GM12864 (cell line): ENCODE results near the gene YIPF1.
A peak's percentile ranks its signal among the peaks of the same experiment; 100 is the strongest.

Experiments
- DNase-seq: peaks from one replicate; pipeline ENCODE4 v3.0.0-alpha.2; 2011; ENCODE audit warnings: low read depth
- H3K4me3 ChIP-seq: 2 replicates; pipeline ENCODE4 v1.5.1; 2011; ENCODE audit warnings: mild to moderate bottlenecking, low read depth, low read length, control low read depth
- TF ChIP-seq, protein P1 (sequence below): IDR thresholded peaks from 2 replicates; pipeline ENCODE4 v1.5.1; 2011; ENCODE audit warnings: low read depth, mild to moderate bottlenecking, moderate library complexity, low read length, control low read depth, inconsistent platforms; ENCODE audit errors: missing control alignments

Gene YIPF1

DNA sequence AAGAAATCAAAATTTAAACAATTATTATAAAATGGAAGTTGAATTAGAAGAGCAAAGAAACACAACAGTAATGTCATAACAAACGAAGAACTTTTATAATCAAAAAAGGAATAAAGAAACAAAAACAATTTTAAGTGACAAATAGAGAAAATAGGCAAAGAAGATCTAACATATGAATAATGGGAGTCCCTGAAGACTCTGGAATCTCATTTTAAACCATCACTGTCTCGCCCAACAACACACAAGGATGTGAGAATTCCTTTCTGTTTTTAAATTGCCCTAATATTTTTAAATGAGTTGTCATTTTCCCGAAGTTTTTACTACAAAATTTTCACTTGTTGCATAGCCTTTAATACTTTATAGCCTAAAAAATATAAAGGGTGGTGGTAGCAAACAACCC lies 47.2 kb downstream of the YIPF1 start:
- H3K4me3 ChIP-seq = no peak overlapping the region
- TF ChIP-seq, protein P1, sequence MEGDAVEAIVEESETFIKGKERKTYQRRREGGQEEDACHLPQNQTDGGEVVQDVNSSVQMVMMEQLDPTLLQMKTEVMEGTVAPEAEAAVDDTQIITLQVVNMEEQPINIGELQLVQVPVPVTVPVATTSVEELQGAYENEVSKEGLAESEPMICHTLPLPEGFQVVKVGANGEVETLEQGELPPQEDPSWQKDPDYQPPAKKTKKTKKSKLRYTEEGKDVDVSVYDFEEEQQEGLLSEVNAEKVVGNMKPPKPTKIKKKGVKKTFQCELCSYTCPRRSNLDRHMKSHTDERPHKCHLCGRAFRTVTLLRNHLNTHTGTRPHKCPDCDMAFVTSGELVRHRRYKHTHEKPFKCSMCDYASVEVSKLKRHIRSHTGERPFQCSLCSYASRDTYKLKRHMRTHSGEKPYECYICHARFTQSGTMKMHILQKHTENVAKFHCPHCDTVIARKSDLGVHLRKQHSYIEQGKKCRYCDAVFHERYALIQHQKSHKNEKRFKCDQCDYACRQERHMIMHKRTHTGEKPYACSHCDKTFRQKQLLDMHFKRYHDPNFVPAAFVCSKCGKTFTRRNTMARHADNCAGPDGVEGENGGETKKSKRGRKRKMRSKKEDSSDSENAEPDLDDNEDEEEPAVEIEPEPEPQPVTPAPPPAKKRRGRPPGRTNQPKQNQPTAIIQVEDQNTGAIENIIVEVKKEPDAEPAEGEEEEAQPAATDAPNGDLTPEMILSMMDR = no peak
- no peak for DNase-seq

GRCh38 chr1:53838654-53838974 lies 51.0 kb downstream of the YIPF1 start:
- DNase-seq = no peak
- TF ChIP-seq, protein P1 = no peak
- H3K4me3 ChIP-seq = peak overlapping the region; percentile 93; the same call in 1 of the 2 replicates

- H3K4me3 ChIP-seq = peak within 1 kb of the TSS; percentile 93
- peak; percentile 94 for DNase-seq
- TF ChIP-seq, protein P1 = peak; percentile 2
Observed at GRCh38 chr1:53837924-53838653, 51.5 kb downstream of the YIPF1 start, which contains the start of gene NDC1. Gene NDC1, minus strand, starts transcription at chr1:53838296. Its CDS starts 35 bp downstream, at chr1:53838261.

GRCh38 chr1:53837646-53837923 lies 52.0 kb downstream of the YIPF1 start:
- TF ChIP-seq, protein P1 = no peak
- DNase-seq = no peak
- peak overlapping the region; percentile 93 for H3K4me3 ChIP-seq

DNA sequence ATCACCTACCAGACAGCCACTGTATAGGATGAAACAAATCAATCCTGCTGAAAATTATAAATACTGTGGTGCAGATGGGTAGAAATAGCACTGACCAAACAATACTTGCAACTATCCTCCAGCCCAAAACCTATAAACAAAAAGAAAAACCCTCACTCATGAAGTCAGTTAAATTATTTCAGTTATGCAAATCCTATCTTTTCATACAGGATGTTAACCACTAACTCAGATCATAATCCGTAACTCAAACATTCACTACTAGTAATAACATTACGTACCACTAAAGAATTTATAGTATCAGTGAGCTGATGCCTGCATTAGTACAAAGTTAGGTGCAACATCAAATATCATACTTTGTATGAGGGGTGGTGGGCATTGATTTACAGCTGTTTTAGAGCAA lies 54.1 kb downstream of the YIPF1 start:
- H3K4me3 ChIP-seq = peak overlapping the region; percentile 93; the same call in 1 of the 2 replicates
- DNase-seq = no peak
- TF ChIP-seq, protein P1 = no peak

- TF ChIP-seq, protein P1 = no peak
- no peak for DNase-seq
- H3K4me3 ChIP-seq = peak overlapping the region; percentile 3
Observed at GRCh38 chr1:53834776-53835175, 54.8 kb downstream of the YIPF1 start.

- TF ChIP-seq, protein P1 = no peak
- H3K4me3 ChIP-seq = no peak overlapping the region
- DNase-seq = no peak
Observed at GRCh38 chr1:53833393-53833792, 56.2 kb downstream of the YIPF1 start.
